GM19193 (cell line): ENCODE measurements around the gene DOCK1.

Experiments used
- POLR2A ChIP-seq: IDR thresholded peaks from 4 replicates; pipeline ENCODE4 v1.6.1; 2011; ENCODE audit not compliant: insufficient read depth, insufficient read length; ENCODE audit errors: extremely low read depth

The DOCK1 gene

DNA sequence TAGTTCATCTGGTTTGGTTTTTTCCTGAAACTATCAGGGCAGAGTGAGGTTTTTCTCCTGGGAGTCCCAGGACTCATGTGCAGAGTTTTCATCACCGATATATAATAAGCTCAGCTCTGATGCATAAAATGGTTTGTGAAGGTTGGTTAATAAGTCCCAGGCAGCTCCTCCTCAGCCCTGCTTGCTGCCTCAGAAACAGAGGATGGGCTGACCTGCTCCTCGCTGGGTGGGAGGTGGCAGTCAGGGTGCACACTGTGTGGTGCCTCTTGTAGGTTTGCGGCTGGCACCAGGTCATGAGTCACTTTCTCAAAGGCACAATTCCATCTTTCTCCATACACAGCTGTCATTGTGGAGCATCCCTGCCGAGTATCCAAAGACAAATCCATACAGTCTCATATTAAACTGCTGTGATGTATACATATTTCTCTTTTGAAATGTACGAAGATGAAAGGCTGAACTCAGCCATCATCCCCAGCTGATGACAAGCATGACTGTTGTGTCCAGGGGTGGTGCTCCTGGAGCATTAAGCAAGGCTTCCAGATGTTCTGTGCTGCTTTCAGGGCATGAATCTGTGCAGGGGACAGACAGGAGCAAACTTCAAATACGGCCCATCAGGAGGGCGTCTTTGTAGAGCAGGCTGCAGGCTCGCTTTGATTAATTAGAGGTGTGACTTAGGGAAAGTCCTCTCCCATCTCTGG lies 518.1 kb downstream of the DOCK1 start:
- TF ChIP-seq POLR2A: no peak

DNA sequence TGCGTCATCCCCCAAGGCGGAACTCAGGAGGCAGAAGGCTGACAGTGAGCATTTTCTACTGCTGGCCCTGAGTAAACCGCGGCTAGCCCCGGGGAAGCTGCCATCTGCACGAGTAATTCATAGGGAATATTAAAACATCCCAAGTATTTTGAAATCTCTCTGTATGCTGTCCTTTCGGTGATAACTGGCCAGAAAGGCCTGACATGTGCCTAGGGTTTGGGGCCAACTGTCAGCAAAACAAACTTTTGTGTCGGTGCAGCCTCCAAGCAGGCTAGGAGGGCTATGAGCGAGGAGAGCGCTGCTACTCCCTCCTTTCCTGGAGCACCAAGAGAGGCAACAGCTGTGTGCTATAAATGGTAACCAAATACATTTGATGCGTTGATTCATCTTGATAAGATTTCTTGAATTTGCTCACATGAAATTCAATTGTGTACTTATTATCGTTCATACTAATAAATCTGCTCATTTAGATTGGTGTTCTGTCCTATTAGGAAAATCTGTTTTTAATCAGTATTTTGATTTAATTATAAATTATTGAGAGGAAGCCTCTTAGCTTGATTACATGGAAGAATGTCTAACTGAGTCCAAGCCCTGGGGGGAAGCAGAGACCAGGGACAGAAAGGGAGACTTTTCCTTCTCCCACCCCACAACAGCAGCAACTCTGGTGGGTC lies 519.5 kb downstream of the DOCK1 start:
- TF ChIP-seq POLR2A: no peak

DNA sequence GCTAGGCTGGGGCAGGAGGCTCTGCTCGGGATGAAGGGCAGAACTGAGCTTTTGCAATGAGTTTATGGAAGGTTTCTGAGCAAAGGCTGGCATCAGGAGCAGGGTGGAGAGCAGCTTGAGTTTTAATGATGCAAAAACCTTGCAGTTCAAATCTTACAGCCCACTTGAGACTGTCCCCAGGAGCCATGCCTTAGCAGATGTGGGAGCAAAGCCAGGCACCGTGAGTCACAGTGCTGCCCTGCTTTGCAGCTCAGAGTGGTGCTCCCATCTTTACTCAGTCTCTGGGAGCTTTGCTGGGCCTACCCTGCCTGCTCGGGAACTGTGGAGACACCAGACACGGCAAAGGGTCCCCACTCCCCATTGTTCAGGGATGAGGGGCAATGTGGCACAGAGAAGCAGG lies 521.5 kb downstream of the DOCK1 start:
- no peak for TF ChIP-seq POLR2A

DNA sequence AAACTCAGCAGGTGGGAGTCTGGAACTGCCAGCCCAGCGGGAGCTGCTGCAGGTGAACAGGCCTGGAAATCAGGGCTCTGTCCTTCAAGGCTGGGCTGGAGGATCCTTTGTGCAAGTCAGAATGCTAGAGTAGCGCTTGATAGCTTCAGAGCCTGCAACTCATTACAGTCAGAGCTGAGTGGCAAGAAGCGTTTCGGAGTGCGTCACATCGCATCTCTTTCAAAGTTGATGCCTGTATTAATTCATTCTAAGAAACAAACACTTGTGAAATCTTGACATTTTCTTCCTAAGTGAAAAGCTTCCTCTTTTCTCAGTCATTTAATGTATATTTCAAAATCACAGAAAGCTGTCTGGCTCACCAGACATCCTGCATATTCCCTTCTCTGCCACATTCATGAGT lies 522.7 kb downstream of the DOCK1 start:
- no peak for TF ChIP-seq POLR2A

DNA sequence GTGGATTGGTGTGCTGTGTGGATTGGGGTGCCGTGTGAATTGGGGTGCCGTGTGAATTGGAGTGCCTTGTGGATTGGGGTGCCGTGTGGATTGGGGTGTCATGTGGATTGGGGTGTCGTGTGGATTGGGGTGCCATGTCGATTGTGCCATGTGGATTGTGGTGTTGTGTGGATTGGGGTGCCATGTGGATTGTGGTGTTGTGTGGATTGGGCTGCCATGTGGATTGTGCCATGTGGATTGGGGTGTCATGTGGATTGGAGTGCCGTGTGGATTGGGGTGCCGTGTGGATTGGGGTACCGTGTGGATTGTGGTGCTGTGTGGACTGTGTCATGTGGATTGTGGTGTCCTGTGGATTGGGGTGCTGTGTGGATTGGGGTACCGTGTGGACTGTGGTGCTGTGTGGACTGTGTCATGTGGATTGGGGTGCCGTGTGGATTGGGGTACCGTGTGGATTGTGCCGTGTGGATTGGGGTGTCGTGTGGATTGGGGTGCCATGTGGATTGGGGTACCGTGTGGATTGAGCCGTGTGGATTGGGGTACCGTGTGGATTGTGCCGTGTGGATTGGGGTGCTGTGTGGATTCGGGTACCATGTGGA lies 523.3 kb downstream of the DOCK1 start:
- TF ChIP-seq POLR2A: no peak

DNA sequence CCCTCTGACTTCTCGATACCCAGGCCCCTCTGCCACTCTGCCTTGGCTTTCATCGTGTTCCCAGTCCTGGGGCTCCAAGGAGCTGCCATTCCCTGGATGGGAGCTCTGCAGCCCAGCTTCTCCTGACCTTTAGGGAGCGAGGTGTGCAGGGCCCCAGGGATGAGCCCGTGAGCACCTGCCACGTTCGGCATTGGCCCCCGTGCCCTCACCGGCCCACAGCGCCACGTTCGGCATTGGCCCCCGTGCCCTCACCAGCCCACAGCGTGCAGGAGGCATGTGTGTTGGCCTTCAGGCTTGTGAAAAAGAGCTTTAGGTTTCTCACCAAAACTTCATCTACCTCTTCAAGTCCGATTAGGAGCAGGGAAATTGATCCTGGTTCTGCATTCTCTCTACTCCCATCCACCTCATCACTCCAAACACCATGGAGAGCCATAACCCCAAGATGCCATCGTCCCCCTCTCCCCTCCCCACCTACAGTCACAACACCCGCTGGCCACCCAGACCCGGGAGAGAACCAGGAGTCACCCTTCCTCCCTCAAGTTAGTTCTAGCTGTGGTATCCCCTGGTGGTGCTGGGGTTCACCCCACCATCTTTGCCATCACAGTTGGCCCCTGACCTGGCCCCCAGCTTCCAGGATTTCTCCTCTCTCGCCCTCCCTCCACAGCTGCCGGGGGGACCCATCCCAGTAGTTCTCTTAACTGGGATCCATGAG lies 524.5 kb downstream of the DOCK1 start:
- no peak for TF ChIP-seq POLR2A

DNA sequence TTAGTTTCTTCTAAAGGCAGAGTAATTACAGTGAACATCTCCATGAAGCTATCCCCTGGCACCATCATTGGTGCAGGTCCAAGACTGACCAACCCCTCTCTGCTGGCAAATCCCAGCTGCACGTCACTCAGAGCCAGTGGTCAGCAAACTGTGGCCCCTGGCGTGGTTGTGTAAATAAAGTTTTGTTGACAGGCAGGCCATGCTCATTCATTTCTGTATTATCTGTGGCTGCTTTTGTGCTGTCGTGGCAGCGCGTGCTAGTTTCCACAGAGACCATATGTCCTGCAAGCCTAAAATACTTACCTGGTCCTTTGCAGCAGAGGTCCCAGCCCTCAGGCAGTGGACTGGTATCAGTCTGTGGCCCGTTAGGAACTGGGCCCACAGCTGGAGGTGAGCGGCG lies 526.3 kb downstream of the DOCK1 start:
- TF ChIP-seq POLR2A: no peak

DNA sequence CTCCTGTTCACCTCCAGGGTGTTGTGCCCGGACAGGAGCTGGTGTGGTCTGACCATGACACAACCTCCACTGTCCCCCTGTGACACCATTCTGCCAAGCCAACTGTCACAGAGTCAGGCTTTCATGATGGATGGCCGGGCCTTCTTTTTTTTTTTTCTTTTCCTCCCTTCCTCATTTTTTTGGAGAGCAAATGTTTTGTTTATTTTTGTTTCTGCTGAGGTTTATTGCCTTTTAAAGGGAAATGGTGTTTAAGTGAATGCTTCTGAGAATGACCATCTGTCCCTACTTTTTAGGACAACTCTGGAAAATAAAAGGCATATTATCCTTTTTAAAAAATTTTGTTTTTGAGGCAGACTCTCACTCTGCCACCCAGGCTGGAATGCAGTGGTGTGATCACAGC lies 528.8 kb downstream of the DOCK1 start:
- no peak for TF ChIP-seq POLR2A

DNA sequence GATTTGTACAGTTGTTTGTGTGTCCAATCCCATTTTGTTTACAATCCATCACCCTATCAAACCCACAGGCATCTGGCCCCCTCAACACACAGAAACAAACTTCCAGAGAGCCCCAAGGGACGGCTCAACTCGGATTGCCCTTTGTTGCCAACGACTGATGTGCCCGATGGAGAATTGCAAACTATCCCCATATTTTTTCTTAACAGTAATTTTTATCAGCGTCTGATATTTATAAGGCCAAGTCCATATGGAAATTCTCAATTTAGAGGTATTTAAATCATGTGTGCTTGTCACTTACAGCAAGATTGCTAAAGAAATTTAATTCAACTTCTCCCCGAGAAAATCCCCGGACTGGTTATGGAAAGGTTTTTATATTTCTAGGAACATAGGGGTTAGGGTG lies 530.0 kb downstream of the DOCK1 start:
- TF ChIP-seq POLR2A: no peak

DNA sequence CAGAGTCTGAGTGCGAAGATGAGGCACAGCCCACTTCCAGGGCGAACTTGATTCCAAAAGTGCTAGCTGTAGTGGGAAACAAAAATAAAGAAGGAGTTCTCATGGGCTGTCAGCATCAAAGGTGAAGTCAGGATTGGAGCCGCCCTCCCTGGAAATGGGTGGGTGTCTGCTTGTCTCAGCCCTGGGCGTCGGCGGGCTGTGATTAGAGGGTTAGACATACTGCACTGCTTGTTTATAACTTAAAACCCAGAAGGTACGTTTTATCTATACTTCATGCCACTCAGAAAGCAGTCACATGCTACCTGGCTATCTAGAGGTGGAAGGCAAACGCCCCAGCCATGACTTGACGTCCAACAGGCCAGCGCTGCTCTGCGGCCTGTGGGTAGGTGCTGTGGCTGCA lies 535.1 kb downstream of the DOCK1 start:
- no peak for TF ChIP-seq POLR2A

DNA sequence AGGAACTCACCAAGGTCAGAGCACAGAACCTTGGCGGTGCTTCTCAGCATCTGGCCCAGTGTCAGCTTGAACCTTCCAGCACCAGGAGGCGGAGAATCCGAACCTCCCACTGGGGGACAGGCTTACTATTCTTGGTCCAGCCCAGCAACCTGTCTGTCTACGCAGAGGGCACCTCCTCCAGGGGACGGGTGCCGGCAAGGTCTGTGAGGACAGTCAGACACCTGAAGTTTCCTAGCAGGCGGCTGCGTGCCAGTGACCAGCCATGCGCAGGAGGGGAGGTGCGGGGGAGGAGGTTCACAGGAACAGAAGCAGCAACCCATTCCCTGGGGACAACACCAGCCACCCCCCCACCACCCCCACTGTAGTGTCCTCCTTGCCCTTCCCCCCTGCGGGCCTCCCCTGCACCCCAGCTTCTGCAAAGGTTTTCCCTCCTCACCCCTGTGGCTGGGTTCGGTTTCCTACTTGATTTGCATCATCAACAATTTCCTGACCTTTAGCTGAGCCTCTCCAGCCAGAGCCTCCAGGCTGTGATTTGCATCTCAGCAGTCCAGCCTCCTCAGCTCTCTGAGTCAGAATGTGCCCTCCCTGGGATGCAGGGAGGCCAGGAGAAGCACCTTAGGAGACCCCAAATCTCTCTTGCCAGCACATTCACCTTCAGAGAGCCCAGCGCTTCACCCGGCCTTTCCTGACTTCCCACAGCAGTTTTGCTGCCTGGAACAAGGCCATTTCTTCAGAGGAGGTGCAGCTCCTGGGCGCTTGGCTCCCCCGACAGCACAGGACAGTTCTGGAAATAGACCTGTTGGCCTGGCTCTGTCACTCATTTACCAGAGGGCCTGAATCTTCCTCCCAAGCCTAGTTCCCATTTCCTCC lies 536.4 kb downstream of the DOCK1 start:
- no peak for TF ChIP-seq POLR2A

DNA sequence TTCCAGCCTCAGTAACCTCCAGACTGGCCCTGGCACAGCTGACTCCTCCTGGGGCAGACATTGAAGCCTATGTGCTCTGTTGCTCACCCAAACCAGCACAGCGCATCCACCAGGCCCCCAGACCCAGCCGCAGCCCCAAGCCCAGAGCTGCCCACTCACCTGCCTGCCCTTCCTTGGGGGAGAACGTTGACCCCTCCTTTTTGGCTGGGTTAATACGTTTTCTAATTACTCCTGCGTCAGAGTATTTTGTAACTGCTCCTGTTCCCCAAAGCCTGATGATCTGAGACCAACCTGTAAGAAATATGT lies 536.9 kb downstream of the DOCK1 start:
- no peak for TF ChIP-seq POLR2A

DNA sequence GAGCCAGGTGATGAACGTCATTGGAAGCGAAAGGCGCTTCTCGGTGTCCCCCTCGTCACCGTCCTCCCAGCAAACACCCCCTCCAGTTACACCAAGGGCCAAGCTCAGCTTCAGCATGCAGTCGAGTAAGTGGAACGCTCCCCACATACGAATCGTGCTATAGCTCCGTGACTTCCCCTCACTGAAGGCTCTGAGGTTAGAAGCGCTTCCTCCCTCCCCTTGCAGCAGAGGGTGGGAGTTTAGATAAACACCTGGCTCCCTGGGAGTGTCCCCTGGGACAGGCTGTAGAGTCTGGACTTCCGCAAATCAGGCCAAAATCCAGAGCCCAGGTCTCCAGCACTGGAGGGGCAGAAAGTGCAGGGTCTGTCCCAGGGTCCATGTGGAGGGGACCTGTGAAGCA lies 538.9 kb downstream of the DOCK1 start:
- TF ChIP-seq POLR2A: no peak

DNA sequence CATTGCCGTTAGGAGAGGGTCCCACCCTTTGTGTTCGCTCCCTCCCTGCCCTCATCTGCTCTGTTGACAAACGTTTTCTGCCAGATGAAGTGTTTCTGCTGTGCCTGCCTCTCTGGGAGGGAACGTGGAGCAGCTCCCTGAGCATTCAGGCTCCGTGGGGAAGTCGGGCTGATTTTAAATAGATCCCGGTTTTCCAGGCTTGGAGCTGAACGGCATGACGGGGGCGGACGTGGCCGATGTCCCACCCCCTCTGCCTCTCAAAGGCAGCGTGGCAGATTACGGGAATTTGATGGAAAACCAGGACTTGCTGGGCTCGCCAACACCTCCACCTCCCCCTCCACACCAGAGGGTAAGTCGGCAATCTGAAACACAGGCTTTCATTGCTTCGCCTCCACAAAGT lies 542.0 kb downstream of the DOCK1 start:
- TF ChIP-seq POLR2A: no peak

DNA sequence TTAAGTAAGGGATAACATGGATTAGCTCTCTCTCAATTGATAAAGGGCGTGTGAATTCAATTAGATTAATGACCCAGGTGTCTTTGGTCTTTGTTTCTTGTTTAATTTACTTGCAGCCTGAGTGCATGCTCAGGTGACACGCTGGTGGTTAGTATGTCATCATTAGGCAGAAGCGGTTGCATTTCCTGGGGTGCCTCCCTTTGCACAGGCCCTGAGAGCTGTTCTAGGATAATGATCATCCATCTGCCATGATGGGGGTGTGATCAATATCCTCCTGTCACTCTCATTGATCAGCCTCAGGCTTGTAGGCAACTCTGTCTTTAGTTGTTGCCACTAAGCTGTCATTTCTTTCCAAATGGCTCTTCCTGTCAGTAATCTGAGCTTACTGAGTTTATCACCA lies 544.3 kb downstream of the DOCK1 start:
- TF ChIP-seq POLR2A: no peak
